Measurements from ENCODE around the gene ERC2.

DNA sequence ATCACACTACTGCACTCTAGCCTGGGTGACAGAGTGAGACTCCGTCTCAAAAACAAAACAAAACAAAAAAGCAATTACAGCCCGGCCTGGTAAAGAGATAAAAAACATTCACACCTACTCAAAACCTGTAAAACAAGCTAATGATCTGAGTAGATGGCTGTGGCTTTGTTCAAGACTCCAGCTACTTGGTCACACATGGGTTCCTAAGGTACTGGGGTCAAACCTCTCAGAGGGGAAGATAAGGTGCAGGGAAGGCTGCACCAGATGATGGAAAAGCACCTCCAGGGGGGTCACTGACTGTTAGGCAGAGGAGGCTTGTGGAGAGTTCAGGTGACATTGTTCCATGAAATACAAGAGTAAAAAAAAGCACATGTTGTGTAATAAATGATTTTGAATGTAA is 531.0 kb downstream of the ERC2 start:
- TF ChIP-seq CTCF (IDR thresholded peaks at IDR 0.05) (no peak), POLR2A (IDR thresholded peaks at IDR 0.05) (no peak)

Data from upper lobe of left lung (tissue), 4 donors.